Kasumi-1 (cell line): ENCODE data around the gene GJB2.
"Not testable (repeated sequence)": the region's sequence is repeated elsewhere in the genome, so short reads cannot be mapped to it uniquely, and the experiment has no call there.

Experiments
- DNase-seq, 2 experiments: peaks; one replicate each; lab custom pipeline; 2025; lab: John Stamatoyannopoulos, UW

GJB2 gene

DNA sequence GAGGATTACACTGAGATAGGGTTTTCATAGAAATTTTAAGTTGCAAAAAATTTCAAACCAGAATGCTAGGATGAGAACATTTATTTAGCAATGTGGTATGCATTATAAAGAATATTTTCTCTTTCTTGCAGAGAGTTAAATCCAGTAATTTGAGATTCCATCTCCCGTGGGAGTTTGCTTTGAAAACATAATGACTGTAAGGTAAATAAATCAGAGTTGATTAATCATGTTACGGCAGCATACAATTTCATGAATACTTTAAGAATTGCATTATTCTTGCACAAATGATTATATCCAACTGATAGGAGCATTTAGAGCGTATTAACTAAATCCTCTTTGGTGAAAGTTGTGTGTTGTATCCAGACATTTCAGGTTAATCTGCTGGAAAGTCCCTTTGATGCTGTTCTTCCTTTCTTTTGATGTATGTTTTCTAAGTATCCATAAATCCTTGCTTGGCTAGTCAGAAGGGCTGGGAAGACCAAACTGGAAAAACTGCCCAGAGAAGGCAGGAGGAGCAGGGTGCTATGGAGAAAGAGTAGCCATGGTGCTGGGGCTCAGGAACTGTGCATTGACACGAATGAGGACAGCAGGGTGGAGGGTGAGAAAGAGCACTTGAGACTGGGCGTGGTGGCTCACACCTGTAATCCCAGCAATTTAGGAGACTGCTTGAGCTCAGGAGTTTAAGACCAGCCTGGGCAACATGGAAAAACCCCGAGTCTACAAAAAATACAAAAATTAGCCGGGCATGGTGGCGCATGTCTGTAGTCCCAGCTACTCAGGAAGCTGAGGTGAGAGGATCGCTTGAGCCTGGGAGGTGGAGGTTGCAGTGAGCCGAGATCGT lies 27.1 kb downstream of the GJB2 start:
- no peak for DNase-seq

DNA sequence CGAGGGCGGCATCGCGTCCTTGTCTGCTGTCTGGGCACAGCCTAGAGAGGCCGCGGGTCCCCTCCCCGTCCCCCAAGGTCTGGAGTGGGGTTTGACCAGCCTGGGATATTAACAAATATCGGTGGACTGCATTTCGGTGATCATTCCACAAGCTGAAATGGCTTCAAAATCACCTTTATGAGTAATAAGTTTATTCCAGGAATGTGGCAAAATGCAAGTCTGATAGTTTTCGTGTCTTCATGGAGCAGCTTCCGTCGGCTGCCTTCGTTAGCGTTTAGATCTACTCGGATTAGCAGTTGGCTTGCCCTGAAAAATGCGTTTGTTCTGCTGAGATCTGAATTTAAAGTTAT lies 30.8 kb downstream of the GJB2 start:
- DNase-seq = no peak

DNA sequence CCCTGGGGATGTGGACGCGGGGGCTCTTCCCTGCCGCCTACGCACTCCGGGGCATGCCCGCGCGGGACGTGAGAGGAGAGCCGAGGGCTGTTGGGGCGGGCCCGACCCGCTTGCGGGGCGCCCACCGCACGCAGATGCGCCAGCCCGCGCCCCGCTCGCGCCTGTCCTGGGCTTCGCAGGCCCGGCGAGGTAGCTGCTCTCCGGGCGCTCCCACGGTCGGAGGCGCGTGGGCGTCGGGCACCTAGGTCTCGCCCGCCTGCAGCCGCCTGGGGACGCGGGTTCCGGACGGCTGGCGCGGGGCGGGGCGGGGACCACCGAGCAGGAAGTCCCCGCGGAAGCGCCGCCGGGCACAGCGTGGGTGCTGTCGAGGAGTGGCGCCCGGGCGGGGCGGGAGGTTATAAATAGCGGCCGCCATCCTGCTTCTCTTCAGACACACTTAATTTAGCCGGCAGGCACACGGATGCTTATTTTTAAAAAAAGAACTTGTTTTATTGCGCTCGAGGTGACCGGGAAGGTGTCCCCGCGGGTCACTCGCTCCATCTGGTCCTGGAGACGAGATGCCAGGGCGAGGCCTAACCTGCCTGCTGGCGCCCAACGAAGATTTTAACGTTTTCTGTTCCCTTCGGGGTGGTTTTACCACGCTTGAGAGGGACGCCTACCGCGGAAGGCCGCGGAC lies 31.3 kb downstream of the GJB2 start:
- no peak for DNase-seq

DNA sequence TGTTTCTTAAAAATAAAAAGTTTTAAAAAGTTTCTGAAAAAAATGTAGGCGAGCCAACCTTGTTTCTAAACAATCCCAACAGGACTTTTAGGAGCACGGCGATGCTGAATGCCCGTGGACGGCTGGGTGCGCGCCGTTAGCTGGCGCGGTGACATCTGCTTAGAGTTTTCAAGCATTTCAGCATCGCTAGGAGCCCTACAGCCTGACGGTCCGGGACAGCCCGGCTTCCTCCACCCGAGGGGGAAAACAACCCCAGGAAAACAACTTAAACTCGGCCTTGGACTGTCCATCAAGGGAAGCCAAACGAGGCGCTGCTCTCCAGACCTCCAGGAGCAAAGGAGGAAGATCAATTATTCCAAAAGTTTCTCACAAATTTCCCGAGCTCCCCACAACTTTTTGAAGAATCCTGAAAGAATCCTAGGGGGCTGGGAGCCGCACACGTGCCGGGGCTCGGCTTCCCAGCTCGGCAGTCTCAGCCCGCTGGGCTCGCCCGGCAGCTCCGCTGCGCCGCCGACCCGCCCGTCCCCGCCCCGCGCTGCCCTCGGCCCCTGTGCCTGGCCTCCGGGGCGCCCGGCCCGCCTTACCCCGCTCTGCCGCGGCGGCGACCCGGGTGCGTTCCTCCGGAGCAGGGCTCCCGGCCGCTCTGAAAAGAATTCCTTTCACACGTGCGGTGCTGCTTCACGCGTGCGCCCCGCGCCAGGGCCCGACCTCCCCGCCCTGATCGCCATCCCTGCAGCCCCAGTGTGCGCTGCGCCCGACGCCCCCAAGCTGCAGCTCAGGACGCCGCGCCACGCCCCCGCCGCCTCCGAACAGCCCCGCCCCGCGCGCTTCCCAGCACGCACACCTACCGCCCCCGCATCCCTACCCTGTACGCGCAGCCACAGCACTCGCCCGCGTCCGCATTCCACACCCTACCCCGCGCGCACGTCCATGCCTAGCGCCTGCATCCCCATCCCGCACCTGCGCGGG lies 32.1 kb downstream of the GJB2 start, which contains the start of gene GJA3:
Gene GJA3, minus strand, starts transcription at position 747 of the 969 bp plus-strand sequence. CDS start 17,764 bp downstream, outside the sequence.
- DNase-seq = no peak

DNA sequence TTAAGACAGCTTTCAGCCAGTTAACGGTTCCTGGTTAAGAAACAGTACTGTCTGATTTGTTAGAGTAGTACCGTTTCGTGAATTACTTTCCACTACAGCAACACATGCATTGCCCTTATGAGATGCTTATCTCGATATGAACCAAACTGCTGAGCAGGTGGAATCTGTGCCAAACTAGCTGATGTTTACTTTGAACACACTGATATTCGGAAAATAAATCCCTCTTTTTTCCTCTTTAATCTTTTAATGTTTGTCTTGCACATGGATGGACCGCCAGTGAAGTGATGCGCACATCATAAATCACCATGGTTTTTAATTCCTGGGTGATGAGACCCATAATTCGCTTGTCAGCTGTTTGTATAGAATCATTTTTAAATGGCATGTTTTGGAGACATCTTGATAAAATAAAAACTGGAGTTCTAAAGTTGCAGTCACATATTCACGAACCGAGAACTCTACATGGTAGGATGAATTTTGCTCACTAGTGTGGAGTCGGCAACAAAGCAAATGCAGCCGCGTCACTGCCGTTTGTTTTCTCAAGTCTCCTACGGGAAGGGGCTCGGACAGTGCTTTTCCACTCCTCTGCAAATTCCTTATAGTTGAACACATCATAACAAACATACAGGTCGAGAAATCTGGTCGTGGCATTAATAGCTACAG lies 33.0 kb downstream of the GJB2 start:
- DNase-seq = no peak

DNA sequence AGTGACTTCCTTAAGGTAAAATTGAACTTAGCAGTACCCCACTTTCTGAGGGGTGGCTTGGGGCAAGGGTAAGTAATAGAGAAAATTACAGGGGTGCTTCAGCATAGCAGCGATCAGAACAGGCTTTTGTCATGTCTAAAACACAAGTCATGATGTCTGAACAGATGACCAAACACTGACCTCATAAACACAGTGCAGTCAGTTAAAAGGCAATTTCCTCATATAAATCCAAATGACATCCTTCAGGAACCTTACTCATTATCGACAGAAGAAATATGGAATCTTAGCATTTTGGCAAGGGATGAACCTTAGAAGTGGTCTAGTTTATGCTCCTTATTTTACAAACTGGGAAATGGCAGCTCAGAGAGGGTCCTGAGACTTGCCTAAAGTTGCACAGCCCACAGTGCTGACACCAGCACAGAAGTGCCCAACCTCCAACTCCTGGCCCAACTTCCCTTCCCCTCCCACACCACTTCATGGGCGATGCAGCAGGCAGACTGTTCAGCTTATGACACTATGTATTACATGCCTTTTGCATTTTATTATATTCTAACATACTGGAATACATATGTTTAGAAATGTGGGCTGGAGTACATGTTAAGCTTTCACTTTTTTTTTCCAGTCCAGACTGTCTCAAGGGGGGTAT lies 35.5 kb downstream of the GJB2 start:
- no peak for DNase-seq

DNA sequence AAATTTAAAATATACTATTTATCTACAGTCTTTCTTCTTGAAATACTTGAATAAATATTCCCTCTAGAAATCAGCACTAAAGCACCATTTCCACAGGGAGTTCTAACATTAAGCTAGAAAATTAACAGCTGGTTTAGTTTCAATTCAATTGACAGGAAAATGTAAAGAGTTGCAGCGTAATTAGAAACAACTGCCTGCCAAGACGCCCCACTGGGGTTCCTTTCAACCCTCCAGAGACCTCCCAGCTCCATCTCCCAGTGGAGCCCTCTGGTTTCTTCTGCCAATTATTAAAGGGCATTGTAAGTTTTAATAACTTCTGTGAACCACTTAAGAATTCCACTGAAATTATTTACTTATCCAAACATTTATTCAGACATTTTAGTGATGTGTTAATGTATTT lies 36.0 kb downstream of the GJB2 start:
- DNase-seq = no peak

DNA sequence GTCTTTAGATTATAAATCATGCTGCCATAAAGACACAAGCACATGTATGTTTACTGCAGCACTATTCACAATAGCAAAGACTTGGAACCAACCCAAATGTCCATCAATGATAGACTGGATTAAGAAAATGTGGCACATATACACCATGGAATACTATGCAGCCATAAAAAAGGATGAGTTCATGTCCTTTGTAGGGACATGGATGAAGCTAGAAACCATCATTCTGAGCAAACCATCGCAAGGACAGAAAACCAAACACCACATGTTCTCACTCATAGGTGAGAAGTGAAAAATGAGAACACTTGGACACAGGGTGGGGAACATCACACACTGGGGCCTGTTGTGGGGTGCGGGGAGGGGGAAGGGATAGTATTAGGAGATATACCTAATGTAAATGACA lies 39.4 kb downstream of the GJB2 start:
- DNase-seq = not testable (repeated sequence)

DNA sequence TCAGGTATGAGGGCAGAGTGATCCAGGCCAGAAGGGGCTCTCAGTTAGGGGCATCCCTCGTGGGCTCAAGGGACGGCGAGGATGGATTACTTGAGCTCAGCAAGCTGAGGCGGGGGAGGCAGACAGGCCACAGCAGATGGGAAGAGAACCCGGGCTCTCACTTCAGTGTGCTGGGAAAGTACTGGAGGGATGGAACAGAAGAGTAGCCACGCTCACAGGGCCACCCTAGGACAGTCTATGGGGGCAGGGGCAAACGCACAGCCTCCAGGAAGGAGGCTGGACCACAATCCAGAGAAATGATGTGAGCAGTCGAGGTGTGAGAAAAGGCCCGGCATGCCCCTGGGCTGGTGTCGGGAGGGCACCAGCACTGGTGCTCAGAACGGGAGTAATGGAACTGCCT lies 41.1 kb downstream of the GJB2 start:
- DNase-seq = no peak

DNA sequence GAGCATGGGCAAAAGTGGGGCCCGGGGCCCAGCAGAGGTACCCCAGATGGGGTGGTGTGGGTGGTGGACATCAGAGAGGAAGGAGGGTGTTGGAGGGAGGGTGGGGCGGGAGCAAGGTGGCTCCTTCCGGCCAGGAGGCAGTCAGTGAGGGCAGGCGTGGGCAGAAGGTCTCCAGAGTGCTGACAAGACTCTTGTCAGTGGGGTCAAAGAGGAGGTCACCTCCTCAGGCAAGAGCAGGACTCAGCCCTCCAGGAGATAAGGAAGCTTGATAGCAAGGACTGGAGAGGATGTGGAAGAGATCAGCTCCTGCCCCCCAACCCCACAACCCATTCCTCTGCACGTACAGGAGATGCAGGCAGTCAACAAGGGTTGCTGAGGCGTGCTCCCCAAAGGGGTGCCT lies 41.7 kb downstream of the GJB2 start:
- no peak for DNase-seq

DNA sequence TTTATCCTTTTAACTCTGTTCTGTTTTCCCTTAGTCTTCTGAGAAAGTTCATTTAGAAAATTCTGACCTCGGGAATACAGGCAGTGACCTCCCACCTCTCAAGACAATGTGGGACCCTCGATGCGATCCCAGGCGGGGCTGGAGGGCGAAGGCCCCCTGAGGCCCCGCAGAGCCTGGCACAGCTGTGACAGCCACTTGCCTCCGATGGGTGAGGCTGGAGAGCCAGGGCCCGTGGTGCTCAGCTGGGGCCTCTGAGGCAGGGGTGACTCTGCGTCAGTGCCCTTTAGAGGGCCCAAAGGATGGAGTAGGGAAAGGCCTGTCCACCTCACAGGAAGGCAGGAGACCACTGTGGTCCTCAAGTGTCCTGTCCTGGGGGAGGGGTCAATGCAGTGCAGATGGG lies 42.2 kb downstream of the GJB2 start:
- no peak for DNase-seq

DNA sequence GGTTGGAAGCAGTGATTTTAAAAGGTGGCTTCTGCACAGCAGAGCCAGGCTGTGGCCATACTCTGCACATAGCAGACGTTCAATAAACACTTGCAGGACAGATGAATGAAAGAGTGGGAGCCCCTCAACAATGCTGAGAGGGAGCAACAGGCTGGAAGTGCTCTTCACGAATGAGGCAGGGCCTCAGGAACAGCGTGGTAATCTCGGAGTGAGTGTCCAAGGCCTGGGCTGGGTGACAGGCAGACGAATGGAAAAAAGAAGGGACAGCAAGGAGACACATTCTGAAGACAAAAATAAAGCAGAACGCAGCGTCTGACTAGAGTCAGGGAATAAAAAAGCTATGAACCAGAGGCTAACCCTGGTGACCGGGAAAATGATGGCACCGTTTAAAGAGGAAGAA lies 43.0 kb downstream of the GJB2 start:
- no peak for DNase-seq

DNA sequence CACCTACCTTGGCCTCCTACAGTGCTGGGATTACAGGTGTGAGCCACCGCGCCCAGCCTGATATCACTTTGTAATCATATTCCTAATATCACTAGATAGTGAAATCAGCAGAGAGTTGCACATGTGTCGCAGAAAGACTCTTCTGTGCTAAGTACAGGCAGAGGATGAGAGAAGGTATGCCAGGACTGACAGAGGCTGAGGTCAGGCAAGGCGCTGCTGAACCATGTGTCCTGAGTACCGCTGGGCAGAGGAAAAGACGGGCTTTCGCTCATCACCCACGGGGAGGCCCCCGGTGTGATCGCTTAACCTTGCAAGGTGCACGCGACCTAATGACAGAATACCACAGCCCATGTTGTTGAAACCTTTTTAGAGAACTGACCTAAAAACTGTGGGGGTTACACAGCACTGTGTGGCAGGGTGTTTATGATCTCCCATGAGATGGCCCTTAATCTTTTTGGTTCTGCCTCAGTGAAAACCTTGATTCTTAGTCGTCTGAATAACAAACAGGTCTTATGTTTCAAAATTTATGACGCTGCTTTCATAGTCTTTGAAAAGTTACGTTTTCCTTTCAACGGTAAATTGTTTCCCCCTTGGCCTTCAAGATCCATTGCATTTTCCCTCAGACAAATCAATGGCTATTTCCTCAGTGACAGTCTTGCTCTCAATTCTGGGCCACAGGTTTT lies 44.1 kb downstream of the GJB2 start:
- DNase-seq = no peak

DNA sequence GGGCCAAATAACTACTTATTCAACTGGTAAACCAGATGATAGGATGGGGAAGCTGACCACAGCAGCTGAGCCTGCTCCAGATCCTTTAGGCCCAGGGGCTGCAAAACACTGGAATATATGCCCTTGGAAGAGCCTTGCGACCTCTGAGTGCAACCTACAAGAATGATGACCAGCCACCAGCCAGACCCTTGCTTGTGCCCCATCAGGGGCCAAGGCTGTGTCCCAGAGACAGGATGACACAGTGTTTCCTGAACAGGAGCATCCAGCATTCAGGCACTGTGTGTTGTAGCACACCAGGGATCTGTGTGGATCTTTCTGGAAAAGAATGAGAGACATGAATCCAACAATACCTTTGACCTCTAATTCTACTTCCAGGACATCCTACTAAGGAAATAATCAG lies 46.4 kb downstream of the GJB2 start:
- DNase-seq = no peak

DNA sequence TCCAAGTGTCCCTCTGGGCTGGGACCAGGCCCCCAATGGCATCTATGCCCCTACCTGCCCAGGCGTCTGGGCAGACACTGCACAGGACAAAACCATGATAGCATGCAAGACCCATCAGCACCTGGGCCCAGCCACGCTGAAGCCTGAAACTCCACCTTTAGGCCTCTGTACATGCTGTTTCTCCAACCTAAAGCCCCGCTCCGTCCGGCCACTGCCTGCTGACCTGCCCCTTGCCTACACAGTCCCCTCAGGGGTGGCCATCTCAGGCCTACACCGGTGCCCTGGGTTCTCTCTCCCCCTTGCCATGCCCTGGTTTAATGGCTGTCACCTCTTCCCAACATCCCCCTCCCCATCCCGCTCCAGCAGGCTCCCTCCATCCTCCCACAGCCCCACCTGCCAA lies 47.2 kb downstream of the GJB2 start:
- DNase-seq = no peak

DNA sequence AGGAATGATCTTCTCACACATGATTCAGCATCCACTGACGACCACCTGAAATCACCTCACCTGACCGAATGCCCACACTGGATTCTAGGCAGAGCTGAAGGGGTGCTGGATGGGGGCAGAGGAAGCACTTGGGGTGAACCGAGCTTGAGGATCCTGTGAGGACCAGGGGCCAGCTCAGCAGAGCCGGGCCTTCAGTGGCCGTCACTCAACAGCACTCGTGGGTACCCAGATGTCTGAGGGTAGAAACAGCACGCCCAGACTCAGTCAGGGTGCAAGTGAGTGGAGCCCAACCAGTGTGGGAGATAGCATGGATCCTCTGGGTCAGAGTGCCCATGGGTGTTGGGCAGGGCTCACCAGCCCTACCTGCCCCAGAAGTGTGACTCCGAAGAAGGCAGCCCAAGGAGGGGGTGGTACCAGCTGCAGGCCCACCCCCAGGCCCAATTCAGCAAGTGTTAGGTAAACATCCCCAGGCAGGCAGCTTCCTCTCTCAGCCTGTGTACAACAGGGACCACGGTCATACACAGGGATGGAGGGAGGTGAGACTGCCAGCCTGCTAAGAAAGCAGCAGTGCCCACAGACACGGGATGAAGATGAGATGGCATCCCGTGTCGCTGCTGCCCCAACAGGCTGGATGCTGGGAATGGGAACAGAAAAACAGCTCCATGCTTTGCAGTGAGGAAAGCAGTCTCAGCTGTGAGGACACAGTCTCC lies 48.4 kb downstream of the GJB2 start:
- DNase-seq = no peak

DNA sequence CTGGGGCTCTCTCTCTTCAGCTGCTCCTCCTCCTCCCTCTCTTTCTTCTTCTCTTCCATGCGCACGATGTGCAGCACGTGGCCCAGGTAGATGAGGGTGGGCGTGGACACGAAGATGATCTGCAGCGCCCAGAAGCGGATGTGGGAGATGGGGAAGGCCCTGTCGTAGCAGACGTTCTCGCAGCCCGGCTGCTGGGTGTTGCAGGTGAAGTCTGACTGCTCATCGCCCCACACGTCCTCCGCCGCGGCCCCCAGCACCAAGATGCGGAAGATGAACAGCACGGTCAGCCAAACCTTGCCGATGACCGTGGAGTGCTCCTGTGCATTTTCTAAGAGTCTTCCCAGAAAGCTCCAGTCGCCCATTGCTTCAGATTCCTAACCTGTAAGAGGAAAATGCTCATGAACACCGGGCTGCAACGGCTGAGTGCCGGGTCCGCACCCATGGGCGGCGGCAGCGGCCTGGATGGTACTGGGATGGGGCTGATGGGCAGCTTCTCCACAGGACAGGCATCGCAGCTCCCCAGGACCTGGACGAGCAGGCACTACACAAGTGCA lies 49.7 kb downstream of the GJB2 start:
- DNase-seq = no peak

DNA sequence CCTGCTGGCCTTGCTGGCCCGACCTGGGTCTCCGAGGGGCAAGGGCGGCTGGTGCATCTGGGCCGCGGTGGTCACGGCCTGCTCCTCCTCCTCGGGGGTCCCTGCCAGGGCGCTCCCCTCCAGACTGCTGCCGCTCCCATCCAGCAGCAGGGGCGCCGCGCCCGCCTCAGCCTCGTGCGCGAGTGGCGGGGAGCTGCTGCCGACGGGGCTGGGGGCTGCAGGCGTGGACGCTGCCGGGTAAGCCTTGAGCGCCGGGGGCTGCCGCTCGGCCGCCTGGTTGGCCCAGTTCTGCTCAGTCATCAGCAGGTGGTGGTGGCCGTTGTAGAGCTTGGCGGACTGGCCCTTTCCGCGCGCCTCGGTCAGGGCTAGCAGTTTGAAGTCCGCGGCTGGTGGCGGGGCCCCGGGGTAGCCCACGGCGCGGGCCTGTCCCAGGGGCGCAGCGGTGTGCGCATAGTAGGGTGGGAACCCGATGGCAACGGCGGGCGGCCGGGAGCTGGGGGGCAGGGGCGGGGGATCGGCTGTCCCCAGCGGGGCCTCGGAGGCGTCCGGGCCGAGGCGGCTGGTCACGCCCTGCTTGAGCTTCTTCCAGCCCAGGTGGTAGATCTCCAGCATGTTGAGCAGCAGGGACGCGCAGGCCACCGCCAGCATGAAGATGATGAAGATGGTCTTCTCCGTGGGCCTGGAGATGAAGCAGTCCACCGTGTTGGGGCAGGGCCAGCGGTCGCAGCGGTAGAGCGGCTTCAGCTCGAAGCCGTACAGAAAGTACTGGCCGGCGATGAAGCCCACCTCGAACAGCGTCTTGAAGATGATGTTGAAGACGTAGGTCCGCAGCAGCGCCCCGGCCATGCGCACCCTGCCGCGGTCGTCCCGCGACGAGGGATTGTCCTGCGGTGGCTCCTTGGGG lies 50.5 kb downstream of the GJB2 start:
- DNase-seq = no peak
